HG03196 (cell line): ENCODE measurements around the gene LRFN2.

Source experiments
- ATAC-seq: cut with Tn5 transposase; IDR thresholded peaks from one replicate; pipeline ENCODE4 v1.9.1; 2021; ENCODE audit not compliant: unreplicated experiment

The LRFN2 gene

DNA sequence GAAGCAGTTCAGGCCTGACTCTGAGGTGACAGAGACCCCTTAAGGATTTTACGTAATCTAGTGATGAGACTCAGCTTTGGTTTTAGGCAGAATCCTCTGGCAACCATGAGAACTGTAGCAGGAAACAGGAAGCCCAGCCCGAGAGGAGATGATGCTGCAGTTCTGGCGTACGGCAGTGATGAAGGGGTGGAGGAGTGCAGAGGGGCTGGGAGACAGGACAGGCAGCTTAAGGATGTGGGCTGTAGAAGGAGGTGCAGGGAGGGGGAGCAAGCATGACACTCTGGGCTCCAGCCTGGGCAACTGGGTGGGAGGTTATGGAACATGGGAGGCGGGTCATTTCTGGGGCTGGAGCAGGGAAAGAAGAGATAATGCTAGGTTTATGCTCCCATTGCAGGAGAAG is 67.1 kb downstream of the LRFN2 start:
- ATAC-seq = no peak

GRCh38 chr6:40517654-40518053 is 69.5 kb downstream of the LRFN2 start:
- no peak for ATAC-seq

DNA sequence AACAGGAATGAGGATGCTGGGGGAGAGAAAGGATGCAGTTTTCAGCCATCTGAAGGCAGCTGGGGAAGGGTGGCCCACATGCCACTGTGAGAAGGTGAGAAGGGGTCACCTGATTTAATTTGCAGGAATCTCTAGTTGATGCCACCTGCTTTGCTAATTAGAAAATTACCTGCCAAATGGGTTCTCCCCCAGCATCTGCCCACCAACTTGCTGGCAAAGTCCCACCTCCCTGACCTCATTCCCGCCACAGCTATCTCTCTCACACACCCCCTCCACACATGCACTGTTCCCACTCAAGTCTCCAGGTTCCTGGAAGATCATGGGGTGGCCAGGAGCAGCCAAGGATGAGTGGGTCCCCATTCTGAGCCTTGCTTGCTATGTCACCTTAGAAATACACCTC is 70.7 kb downstream of the LRFN2 start:
- ATAC-seq = no peak

DNA sequence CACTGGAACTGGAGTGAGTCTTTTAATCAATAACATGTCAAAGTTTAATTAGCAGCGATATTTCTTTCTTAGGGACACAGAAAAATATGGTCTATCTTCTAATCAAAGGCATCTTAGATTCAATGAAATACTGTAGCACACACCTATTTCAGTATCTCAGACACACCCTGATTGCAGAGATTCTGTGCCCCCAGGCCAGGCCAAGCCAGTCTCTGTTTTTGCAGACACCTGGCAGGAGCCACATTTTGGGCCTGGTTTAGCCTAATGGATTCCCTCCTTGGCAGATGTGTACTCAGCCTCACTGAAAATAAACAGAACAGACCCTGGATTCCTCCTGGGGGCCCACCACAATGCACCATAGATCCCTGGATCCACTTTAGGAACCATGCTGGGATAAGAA is 74.8 kb downstream of the LRFN2 start:
- no peak for ATAC-seq

DNA sequence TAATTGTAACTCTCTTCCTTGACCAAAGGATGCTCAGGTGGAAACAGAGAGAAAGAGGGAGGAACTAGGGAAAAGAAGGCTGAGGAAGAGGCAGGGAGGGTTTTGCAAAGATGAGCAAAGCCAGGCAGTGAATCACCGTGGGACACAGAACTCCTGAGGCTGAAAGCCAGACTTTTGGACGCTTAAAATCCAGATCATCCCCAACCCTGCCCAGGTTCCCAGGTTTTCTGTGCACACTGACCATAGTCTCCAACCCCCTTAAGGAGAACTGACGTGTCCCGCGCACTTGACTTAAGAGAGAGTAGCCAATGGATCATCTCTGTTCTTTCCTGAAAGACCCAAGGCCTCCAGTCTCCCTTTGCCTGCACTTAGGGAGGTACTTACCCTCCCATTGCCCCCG is 75.3 kb downstream of the LRFN2 start:
- ATAC-seq = no peak

GRCh38 chr6:40510442-40510841 is 76.7 kb downstream of the LRFN2 start:
- ATAC-seq = no peak

DNA sequence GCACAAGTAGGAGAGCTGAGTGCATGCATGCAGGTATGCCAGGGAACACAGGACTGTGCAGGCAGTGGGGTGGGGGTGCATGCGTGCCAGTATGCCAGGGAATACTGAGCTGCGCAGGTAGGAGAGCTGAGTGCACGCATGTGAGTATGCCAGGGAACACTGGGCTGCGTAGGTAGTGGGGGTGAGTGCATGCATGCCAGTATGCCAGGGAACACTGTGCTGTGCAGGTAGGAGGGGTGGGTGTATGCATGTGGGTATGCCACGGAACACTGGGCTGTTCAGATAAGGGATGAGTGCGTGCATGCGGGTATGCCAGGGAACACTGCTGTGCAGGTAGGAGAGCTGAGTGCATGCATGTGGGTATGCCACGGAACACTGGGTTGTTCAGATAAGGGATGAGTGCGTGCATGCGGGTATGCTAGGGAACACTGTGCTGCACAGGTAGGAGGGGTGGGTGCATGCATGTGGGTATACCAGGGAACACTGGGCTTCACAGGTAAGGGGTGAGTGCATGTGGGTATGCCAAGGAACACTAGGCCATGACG is 77.4 kb downstream of the LRFN2 start:
- no peak for ATAC-seq

GRCh38 chr6:40509086-40509485 is 78.1 kb downstream of the LRFN2 start:
- no peak for ATAC-seq

DNA sequence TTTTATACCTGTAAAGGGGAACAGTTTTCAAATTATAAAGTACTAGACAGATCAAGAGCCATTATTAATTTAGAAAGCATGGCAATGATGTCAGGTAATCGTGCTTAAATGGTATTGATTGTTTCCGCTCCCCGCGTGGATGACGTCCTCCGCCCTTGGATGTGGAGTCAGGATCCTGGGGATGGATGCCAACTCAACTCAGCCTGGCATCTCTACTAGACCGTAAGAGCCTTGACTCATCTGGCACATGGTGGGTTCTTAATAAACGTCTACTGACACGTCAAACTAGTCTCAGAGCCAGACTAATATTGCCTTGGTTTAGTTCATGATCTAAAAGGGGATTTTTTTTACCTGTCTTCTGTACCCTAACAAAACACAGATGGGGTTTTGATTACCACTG is 80.2 kb downstream of the LRFN2 start:
- no peak for ATAC-seq

GRCh38 chr6:40505191-40505810 is 81.9 kb downstream of the LRFN2 start:
- no peak for ATAC-seq

DNA sequence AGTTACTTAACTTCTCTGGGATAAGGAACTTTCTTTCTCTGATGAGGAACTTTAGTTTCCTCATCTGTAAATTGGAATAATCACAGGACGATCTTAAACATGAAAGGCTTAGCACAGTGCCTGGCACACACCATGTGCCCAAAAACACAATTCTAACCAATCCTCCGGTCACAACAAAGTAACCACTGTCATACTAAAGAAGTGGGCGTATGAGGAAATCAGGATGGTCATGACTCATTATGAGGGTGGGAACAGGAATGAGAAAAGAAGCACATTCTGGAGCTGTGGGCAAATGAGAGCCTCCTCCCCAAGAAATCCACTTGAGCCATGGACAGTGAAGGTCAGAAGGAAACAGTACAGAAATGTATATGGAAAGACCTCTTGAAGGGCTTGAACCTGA is 82.9 kb downstream of the LRFN2 start:
- no peak for ATAC-seq

- ATAC-seq = no peak
Measured at GRCh38 chr6:40500227-40500626, 86.9 kb downstream of the LRFN2 start.

GRCh38 chr6:40499215-40499614 is 87.9 kb downstream of the LRFN2 start:
- no peak for ATAC-seq

DNA sequence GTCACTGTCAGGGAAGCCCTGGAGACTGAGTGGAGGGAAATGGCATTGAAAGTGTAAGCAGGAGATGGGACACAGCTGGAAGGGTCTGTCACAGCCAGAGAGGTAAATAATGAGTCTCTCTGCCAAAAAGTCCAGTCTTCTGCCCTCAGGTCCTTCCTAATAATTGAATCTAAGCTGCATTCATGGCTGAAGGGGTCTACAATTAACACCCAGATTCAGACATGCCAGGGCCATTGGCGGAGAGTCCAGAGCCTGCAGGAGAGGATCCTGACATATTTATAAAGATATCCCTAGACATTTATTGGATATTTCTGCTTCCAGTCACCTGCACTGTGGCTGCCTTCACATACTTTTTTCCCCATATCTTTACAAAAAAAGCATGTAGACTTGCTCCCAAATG is 89.0 kb downstream of the LRFN2 start:
- no peak for ATAC-seq

DNA sequence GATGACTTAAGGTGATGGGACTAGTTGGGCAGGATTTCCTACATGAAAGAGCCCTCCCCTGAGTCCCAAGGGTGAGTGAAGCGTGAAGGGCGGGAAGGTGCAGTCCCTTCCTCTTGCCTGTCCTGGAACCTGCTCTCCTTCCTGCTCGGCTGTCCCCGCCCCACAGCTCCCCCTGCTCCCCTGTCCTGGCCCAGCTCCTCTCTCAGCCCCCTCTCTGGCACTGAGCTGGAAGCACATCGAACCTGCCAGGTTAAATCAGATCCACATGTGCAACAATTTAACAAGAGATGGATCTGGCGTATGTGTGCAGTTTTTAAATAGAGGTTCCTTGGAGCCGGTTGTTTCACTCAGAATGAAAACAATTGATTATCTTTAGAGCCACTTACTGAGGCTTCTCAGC is 95.0 kb downstream of the LRFN2 start:
- ATAC-seq = no peak

- no peak for ATAC-seq
Measured at GRCh38 chr6:40490508-40490907, 96.7 kb downstream of the LRFN2 start.

GRCh38 chr6:40489798-40490197 is 97.4 kb downstream of the LRFN2 start:
- ATAC-seq = no peak

DNA sequence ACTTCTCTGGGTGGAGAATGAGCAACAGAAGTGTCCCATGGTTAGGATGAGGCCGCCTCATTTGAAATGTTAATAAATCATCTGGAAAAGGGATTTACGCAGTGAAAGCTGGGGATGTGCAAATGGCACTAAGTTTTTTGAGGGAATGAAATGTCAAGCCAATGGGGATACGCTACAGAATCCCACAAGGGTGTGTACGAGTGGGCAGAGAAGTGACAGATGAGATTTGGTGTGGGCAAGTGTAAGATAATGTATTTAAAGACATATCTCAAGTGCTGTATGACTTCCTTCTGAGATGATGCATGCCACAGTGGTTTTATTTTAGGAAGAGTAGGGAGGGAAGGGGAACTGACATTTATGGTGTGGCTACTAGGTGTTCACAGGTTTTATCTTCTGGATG is 100.6 kb downstream of the LRFN2 start:
- ATAC-seq = no peak

DNA sequence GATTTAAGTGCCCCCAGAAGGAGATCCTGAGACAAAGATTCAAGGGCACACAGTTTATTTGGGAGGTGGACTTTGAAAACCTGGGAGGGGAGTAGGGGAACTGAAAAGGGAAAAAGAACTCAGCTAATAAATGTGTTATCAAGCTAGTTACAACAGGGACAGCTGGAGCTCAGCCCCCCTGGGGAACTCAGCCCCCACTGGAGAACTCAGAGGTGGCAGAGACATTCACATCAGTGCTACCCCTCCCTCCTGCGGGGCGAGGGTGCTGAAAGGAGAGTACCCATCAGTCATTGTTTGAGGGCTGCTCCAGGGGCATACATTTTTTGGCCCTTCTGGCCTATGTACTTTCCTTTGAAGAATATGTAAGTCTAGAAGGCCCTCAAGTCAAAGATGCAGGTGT is 101.4 kb downstream of the LRFN2 start:
- no peak for ATAC-seq

GRCh38 chr6:40485300-40485699 is 101.9 kb downstream of the LRFN2 start:
- ATAC-seq = no peak

GRCh38 chr6:40484066-40484465 is 103.1 kb downstream of the LRFN2 start:
- ATAC-seq = no peak

DNA sequence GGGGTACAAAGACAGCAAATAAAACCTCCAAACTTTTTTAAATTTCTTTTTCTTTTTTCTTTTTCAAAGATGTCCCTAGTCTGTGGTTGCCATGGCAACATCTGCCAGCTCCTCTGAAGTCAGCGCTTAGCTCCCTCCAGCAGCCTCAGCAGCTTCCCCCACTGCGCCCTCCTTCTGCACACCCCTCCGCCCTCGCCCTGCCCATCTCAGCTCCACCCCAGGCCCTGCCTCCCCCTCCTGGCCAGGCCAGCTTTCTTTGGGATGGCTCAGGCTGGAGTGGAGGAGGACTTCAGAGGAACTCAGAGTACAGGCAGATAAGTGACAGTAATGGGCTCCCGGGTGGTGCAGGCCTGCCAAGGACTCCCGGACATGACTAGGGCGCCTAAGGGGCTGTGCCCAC is 104.6 kb downstream of the LRFN2 start:
- ATAC-seq = no peak

- ATAC-seq = no peak
Measured at GRCh38 chr6:40480678-40481077, 106.5 kb downstream of the LRFN2 start.
